HEK293 (cell line): ENCODE data around the gene TRMT44.

ENCODE experiments used
- CTCF ChIA-PET: fragments of 350-600 bp; formaldehyde crosslinking; extraction: SDS; loops from one replicate; lab custom pipeline; 2021; ENCODE audit warnings: antibody characterized with exemption; lab: Yijun Ruan, JAX
- POLR2A ChIA-PET: fragments of 300-600 bp; formaldehyde crosslinking; extraction: SDS; loops from one replicate; lab custom pipeline; 2020; ENCODE audit warnings: antibody characterized with exemption, inconsistent platforms; lab: Yijun Ruan, JAX
- H3K27ac ChIP-seq: fragments of 200-500 bp; sonication (Bioruptor generic); 2 replicates; pipeline ENCODE4 v1.5.1; 2014; ENCODE audit warnings: low read depth, low read length, control low read depth, inconsistent platforms; ENCODE audit errors: extremely low read depth
- H3K36me3 ChIP-seq, 2 experiments: fragments of 200-500 bp in 1 of 2; sonication (Bioruptor generic) in 1 of 2; 1 replicate in 1 of 2; 2 replicates in 1 of 2; pipeline ENCODE4 v1.5.1; 2014 to 2017; ENCODE audit warnings: inconsistent platforms in 2 of 2, low read length in 2 of 2; ENCODE audit not compliant: control insufficient read depth in 2 of 2, insufficient read depth in 1 of 2
- H3K4me1 ChIP-seq: fragments of 200-500 bp; sonication (Bioruptor generic); 2 replicates; pipeline ENCODE4 v1.5.1; 2014; ENCODE audit warnings: mild to moderate bottlenecking, low read length, inconsistent platforms; ENCODE audit not compliant: control insufficient read depth, insufficient read depth
- H3K4me3 ChIP-seq: 2 replicates; pipeline ENCODE4 v1.5.1; 2011; ENCODE audit warnings: low read depth, mild to moderate bottlenecking, control low read depth, low read length, moderate library complexity
- H3K9me3 ChIP-seq: fragments of 200-500 bp; sonication (Bioruptor generic); 2 replicates; pipeline ENCODE4 v1.5.1; 2014; ENCODE audit warnings: low read depth, low read length, inconsistent platforms; ENCODE audit not compliant: control insufficient read depth, insufficient read depth
- AEBP2 ChIP-seq: fragments of 450-650 bp; formaldehyde crosslinking; IDR thresholded peaks from 2 replicates; pipeline ENCODE4 v1.5.1; 2016; ENCODE audit warnings: missing biosample characterization, missing genetic modification characterization, borderline replicate concordance
- BCL11B ChIP-seq: fragments of 450-650 bp; formaldehyde crosslinking; IDR thresholded peaks from 2 replicates; pipeline ENCODE4 v1.5.1; 2016; ENCODE audit warnings: low read depth, missing biosample characterization, missing genetic modification characterization
- GLI4 ChIP-seq: fragments of 450-650 bp; formaldehyde crosslinking; IDR thresholded peaks from 2 replicates; pipeline ENCODE4 v1.5.1; 2016; ENCODE audit warnings: missing biosample characterization, missing genetic modification characterization
- GLIS2 ChIP-seq: fragments of 450-650 bp; formaldehyde crosslinking; IDR thresholded peaks from 2 replicates; pipeline ENCODE4 v1.5.1; 2016; ENCODE audit warnings: missing biosample characterization, missing genetic modification characterization
- KLF16 ChIP-seq: fragments of 450-650 bp; formaldehyde crosslinking; IDR thresholded peaks from 2 replicates; pipeline ENCODE4 v1.5.1; 2017; ENCODE audit warnings: missing biosample characterization, missing genetic modification characterization
- KLF17 ChIP-seq: fragments of 450-650 bp; formaldehyde crosslinking; IDR thresholded peaks from 2 replicates; pipeline ENCODE4 v1.5.1; 2016; ENCODE audit warnings: missing biosample characterization, missing genetic modification characterization
- PATZ1 ChIP-seq: fragments of 450-650 bp; formaldehyde crosslinking; IDR thresholded peaks from 2 replicates; pipeline ENCODE4 v1.5.1; 2016; ENCODE audit warnings: missing biosample characterization, missing genetic modification characterization
- ZFP37 ChIP-seq: fragments of 450-650 bp; formaldehyde crosslinking; IDR thresholded peaks from 2 replicates; pipeline ENCODE4 v1.5.1; 2016; ENCODE audit warnings: missing biosample characterization, missing genetic modification characterization
- ZNF121 ChIP-seq: fragments of 450-650 bp; formaldehyde crosslinking; IDR thresholded peaks from 2 replicates; pipeline ENCODE4 v1.5.1; 2016; ENCODE audit warnings: missing biosample characterization, missing genetic modification characterization
- ZNF133 ChIP-seq: fragments of 450-650 bp; formaldehyde crosslinking; IDR thresholded peaks from 2 replicates; pipeline ENCODE4 v1.5.1; 2016; ENCODE audit warnings: missing biosample characterization, missing genetic modification characterization
- ZNF184 ChIP-seq: fragments of 450-650 bp; IDR thresholded peaks from 2 replicates; pipeline ENCODE4 v1.5.1; 2018; ENCODE audit warnings: missing biosample characterization, mild to moderate bottlenecking, missing genetic modification characterization
- ZNF274 ChIP-seq, 2 experiments: fragments of 200-500 bp in 1 of 2; fragments of 450-650 bp in 1 of 2; sonication (Bioruptor generic) in 1 of 2; formaldehyde crosslinking in 1 of 2; IDR thresholded peaks; 2 replicates each; pipeline versions ENCODE4 v1.5.1 to v1.6.1; 2014 to 2016; ENCODE audit warnings: borderline replicate concordance in 1 of 2, inconsistent platforms in 1 of 2, low read length in 1 of 2, missing biosample characterization in 1 of 2, missing genetic modification characterization in 1 of 2
- ZNF280D ChIP-seq: fragments of 450-650 bp; formaldehyde crosslinking; IDR thresholded peaks from 2 replicates; pipeline ENCODE4 v1.5.1; 2016; ENCODE audit warnings: missing biosample characterization, missing genetic modification characterization
- ZNF350 ChIP-seq: fragments of 450-650 bp; formaldehyde crosslinking; IDR thresholded peaks from 2 replicates; pipeline ENCODE4 v1.5.0; 2017; ENCODE audit warnings: missing biosample characterization, mild to moderate bottlenecking, missing genetic modification characterization
- ZNF37A ChIP-seq: fragments of 450-650 bp; IDR thresholded peaks from 2 replicates; pipeline ENCODE4 v1.5.1; 2018; ENCODE audit warnings: missing biosample characterization, missing genetic modification characterization
- ZNF404 ChIP-seq: fragments of 450-650 bp; formaldehyde crosslinking; IDR thresholded peaks from 2 replicates; pipeline ENCODE4 v1.5.1; 2017; ENCODE audit warnings: missing biosample characterization, missing genetic modification characterization
- ZNF449 ChIP-seq: fragments of 450-650 bp; formaldehyde crosslinking; IDR thresholded peaks from 2 replicates; pipeline ENCODE4 v1.5.1; 2017; ENCODE audit warnings: missing biosample characterization, mild to moderate bottlenecking, missing genetic modification characterization, moderate library complexity
- ZNF501 ChIP-seq: fragments of 450-650 bp; formaldehyde crosslinking; IDR thresholded peaks from 2 replicates; pipeline ENCODE4 v1.5.1; 2016; ENCODE audit warnings: missing biosample characterization, missing genetic modification characterization
- ZNF621 ChIP-seq: fragments of 450-650 bp; formaldehyde crosslinking; IDR thresholded peaks from 2 replicates; pipeline ENCODE4 v1.5.1; 2017; ENCODE audit warnings: missing biosample characterization, missing genetic modification characterization
- ZNF658 ChIP-seq: fragments of 450-650 bp; formaldehyde crosslinking; IDR thresholded peaks from 2 replicates; pipeline ENCODE4; 2016; ENCODE audit warnings: missing biosample characterization, missing genetic modification characterization
- ZNF704 ChIP-seq: fragments of 450-650 bp; formaldehyde crosslinking; IDR thresholded peaks from 2 replicates; pipeline ENCODE4 v1.5.1; 2016; ENCODE audit warnings: missing biosample characterization, missing genetic modification characterization
- ZNF747 ChIP-seq: fragments of 450-650 bp; formaldehyde crosslinking; IDR thresholded peaks from 2 replicates; pipeline ENCODE4 v1.5.1; 2016; ENCODE audit warnings: missing biosample characterization, missing genetic modification characterization
- ZSCAN30 ChIP-seq: fragments of 450-650 bp; IDR thresholded peaks from 2 replicates; pipeline ENCODE4 v1.5.1; 2018; ENCODE audit warnings: missing biosample characterization, mild to moderate bottlenecking, missing genetic modification characterization, moderate library complexity
- ZSCAN4 ChIP-seq: fragments of 450-650 bp; formaldehyde crosslinking; IDR thresholded peaks from 2 replicates; pipeline ENCODE4 v1.5.1; 2017; ENCODE audit warnings: missing biosample characterization, missing genetic modification characterization

TRMT44 gene

GRCh38 chr4:8508740-8509139, 68.2 kb downstream of the TRMT44 start:
- no peaks in the 10 kb centered on the region for H3K9me3 ChIP-seq
- TF ChIP-seq ZNF350: no peak
- TF ChIP-seq ZNF121 (tag by site-specific recombination): no peak
- TF ChIP-seq ZNF274 (IDR thresholded peaks at IDR 0.05; ENCODE audit: low read length): no peak
- no peak for TF ChIP-seq ZNF274 (tag by site-specific recombination; IDR thresholded peaks at IDR 0.05; ENCODE audit: borderline replicate concordance)
- no peak for TF ChIP-seq ZNF704 (tag by site-specific recombination)
- TF ChIP-seq ZNF747 (tag by site-specific recombination): no peak
- no peak for TF ChIP-seq ZSCAN30
- no peak for TF ChIP-seq ZNF501 (tag by site-specific recombination)
- no peak for TF ChIP-seq ZNF621 (tag by site-specific recombination)
- no peak for TF ChIP-seq ZNF449 (tag by site-specific recombination)
- H3K27ac ChIP-seq: no peak overlapping the region
- POLR2A ChIA-PET: no interaction called here
- no peaks in the 10 kb centered on the region for H3K36me3 ChIP-seq
- H3K4me3 ChIP-seq: no peak overlapping the region
- CTCF ChIA-PET: no interaction called here
- no peaks in the 10 kb centered on the region; the same call in 1 of the 2 replicates for H3K4me1 ChIP-seq

GRCh38 chr4:8509311-8509950, 68.9 kb downstream of the TRMT44 start:
- POLR2A ChIA-PET: no interaction called here
- no peak overlapping the region for H3K4me3 ChIP-seq
- no peaks in the 10 kb centered on the region for H3K9me3 ChIP-seq
- no peaks in the 10 kb centered on the region for H3K4me1 ChIP-seq
- no peak overlapping the region for H3K27ac ChIP-seq
- CTCF ChIA-PET: no interaction called here
- no peaks in the 10 kb centered on the region for H3K36me3 ChIP-seq
- TF ChIP-seq BCL11B (tag by site-specific recombination) (no peak), ZNF404 (tag by site-specific recombination) (no peak), ZNF133 (tag by site-specific recombination) (no peak), ZNF280D (tag by site-specific recombination) (no peak), ZFP37 (tag by site-specific recombination) (no peak), ZSCAN4 (no peak), KLF17 (tag by site-specific recombination) (no peak), ZNF184 (no peak), AEBP2 (tag by site-specific recombination) (no peak), KLF16 (tag by site-specific recombination) (no peak), GLI4 (tag by site-specific recombination) (no peak), ZNF658 (tag by site-specific recombination) (no peak), ZNF37A (tag by site-specific recombination) (no peak), GLIS2 (tag by site-specific recombination) (no peak), PATZ1 (tag by site-specific recombination) (no peak)
